ENCODE data around the gene FBXL3. TPM values are rescaled to one million over a fixed set of nuclear protein-coding genes. Genes with fewer than 3 reads are reported as not detected.
"Not testable (repeated sequence)": the region's sequence is repeated elsewhere in the genome, so short reads cannot be mapped to it uniquely, and the experiment has no call there.

The FBXL3 gene
- total RNA-seq, 1 donor from 2014 or later = 25.0 TPM

GRCh38 chr13:76969488-76970365, 57.2 kb downstream of the FBXL3 start:
- DNase-seq = no peak
- H3K9me3 ChIP-seq (replicated peaks) = no peaks in the 10 kb centered on the region
- H3K27ac ChIP-seq (replicated peaks) = no peak overlapping the region
- intact Hi-C loops (cut with micrococcal nuclease) = no loop called here
- peaks cover 10% of the 10 kb centered on the region for H3K4me1 ChIP-seq
- H3K36me3 ChIP-seq = no peaks in the 10 kb centered on the region
- no peak overlapping the region for H3K4me3 ChIP-seq
- no peak for TF ChIP-seq CTCF (IDR thresholded peaks at IDR 0.05; ENCODE audit: borderline replicate concordance)
- peaks cover 32% of the 10 kb centered on the region for H3K27me3 ChIP-seq (ENCODE audit: low read depth)

DNA sequence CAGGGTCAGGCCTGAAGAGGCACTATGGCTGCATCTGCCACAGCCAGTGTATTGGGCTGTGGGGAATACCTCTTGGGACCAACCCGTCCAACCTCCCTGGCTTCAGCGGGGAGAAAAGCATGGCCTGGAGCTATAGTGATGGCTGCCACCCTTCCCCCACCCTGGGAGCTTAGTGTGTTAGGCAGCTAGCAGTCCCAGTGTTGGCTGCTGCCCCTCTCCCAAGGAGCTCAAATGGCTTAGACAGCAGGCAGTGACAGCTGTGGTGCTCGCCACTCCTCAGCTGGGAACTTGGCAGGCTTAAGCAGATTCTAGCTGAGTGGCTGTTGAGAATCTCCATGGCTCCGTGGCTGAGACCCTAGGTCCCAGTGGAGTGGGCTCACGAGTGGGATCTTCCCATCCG, 58.9 kb downstream of the FBXL3 start:
- Histone ChIP-seq H3K27ac (replicated peaks) (no peak overlapping the region), H3K4me3 (no peak overlapping the region), H3K9me3 (replicated peaks) (no peaks in the 10 kb centered on the region), H3K36me3 (no peaks in the 10 kb centered on the region), H3K4me1 (peaks cover 10% of the 10 kb centered on the region), H3K27me3 (ENCODE audit: low read depth) (peaks cover 22% of the 10 kb centered on the region)
- intact Hi-C loops (cut with micrococcal nuclease) = no loop called here
- DNase-seq = no peak
- no peak for TF ChIP-seq CTCF (IDR thresholded peaks at IDR 0.05; ENCODE audit: borderline replicate concordance)

DNA sequence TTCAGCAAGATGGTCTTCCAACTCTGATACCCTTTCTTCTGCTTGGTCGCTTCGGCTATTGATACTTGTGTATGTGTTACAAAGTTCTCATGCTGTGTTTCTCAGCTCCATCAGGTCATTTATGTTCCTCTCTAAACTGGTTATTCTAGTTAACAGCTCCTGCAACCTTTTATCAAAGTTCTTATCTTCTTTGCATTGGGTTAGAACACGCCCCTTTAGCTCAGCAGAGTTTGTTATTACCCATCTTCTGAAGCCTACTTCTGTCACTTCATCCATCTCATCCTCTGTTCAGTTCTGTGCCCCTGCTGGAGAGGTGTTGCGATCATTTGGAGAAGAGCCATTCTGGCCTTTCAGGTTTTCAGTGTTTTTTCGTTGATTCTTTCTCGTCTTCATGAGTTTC, 59.9 kb downstream of the FBXL3 start:
- intact Hi-C loops (cut with micrococcal nuclease) = no loop called here
- Histone ChIP-seq H3K36me3 (no peaks in the 10 kb centered on the region), H3K27ac (replicated peaks) (no peak overlapping the region), H3K27me3 (ENCODE audit: low read depth) (peaks cover 22% of the 10 kb centered on the region), H3K4me3 (no peak overlapping the region), H3K9me3 (replicated peaks) (no peaks in the 10 kb centered on the region), H3K4me1 (peaks cover 10% of the 10 kb centered on the region)
- DNase-seq = no peak
- no peak for TF ChIP-seq CTCF (IDR thresholded peaks at IDR 0.05; ENCODE audit: borderline replicate concordance)

DNA sequence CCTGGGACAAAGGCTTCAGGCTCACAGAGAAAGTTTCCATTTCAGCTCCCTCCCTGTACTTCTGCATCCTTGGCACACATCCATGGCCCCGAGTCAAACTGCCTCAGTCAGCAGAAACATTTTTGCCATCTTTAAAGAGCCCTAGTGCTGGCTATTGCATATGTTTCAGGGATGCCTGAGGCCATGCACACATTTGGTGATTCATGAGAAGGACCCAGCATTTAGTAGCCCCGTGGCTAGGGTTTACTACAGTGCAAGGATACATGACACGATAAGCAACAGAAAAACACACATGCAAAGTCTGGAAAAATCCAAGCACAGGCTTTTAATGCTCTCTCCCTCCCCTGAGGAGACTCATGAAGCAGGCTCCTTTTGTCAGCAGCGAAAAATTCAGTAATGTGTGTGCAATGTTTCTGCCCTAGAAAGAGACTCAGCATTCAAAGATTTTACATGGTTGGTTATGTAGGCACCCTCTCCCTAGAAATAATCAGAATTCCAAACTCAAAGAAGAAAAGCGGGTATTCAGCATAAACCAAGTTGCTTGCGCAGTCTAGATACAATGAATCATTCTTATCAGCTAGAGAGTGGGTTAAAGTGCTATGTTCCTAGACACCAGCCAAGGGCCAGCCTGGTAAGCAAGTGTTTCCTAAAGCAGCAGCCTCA, 61.1 kb downstream of the FBXL3 start:
- TF ChIP-seq CTCF (IDR thresholded peaks at IDR 0.05; ENCODE audit: borderline replicate concordance) = no peak
- intact Hi-C loops (cut with micrococcal nuclease) = no loop called here
- Histone ChIP-seq H3K27me3 (ENCODE audit: low read depth) (peaks cover 22% of the 10 kb centered on the region), H3K27ac (replicated peaks) (no peak overlapping the region), H3K36me3 (no peaks in the 10 kb centered on the region), H3K9me3 (replicated peaks) (peaks cover 10% of the 10 kb centered on the region), H3K4me3 (no peak overlapping the region), H3K4me1 (peaks cover 10% of the 10 kb centered on the region)
- peak; percentile 55 for DNase-seq

DNA sequence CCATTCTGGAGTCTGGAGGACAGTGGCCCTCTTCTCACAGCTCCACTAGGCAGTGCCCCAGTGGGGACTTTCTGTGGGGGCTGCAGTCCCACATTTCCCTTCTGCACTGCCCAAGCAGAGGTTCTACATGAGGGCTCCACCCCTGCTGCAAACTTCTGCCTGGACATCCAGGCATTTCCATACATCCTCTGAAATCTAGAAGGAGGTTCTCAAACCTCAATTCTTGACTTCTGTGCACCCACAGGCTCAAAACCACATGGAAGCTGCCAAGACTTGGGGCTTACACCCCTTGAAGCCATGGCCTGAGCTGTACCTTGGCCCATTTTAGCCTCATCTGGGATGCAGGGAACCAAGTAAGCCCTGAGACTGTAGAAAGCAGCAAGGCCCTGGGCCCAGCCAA, 67.2 kb downstream of the FBXL3 start:
- intact Hi-C loops (cut with micrococcal nuclease); H3K4me1 ChIP-seq; H3K27me3 ChIP-seq (ENCODE audit: low read depth); H3K4me3 ChIP-seq; H3K36me3 ChIP-seq; H3K27ac ChIP-seq (replicated peaks); DNase-seq: not testable (repeated sequence)
- H3K9me3 ChIP-seq (replicated peaks) = peaks cover 30% of the 10 kb centered on the region
